MM.1S (cell line): ENCODE results near the gene DENND4A.

Source experiments
- DNase-seq: peaks from one replicate; pipeline ENCODE4 v3.0.0-alpha.2; 2015
- H2AFZ ChIP-seq: fragments of 300-600 bp; sonication (generic); 2 replicates; pipeline ENCODE4 v1.6.0; 2016; ENCODE audit warnings: antibody characterized with exemption, low read length
- H3F3A ChIP-seq: fragments of 300-600 bp; sonication (generic); 2 replicates; pipeline ENCODE4 v1.6.1; 2016; ENCODE audit warnings: mild to moderate bottlenecking, antibody characterized with exemption, low read length, moderate library complexity, mixed read lengths; ENCODE audit not compliant: insufficient read depth
- H3K27ac ChIP-seq: fragments of 300-600 bp; sonication (generic); 2 replicates; pipeline ENCODE4 v1.5.1; 2016; ENCODE audit warnings: mild to moderate bottlenecking, low read length
- H3K27me3 ChIP-seq: fragments of 300-600 bp; sonication (generic); replicated peaks from 2 replicates; pipeline ENCODE4 v1.6.0; 2016; ENCODE audit warnings: low read length; ENCODE audit not compliant: insufficient read depth
- H3K36me3 ChIP-seq: fragments of 300-600 bp; sonication (generic); replicated peaks from 2 replicates; pipeline ENCODE4 v1.6.1; 2016; ENCODE audit warnings: mild to moderate bottlenecking, low read length, mixed read lengths; ENCODE audit not compliant: insufficient read depth
- H3K4me1 ChIP-seq: fragments of 300-600 bp; sonication (generic); 2 replicates; pipeline ENCODE4 v1.6.1; 2016; ENCODE audit warnings: low read length, mixed read lengths
- H3K4me2 ChIP-seq: fragments of 300-600 bp; sonication (generic); 2 replicates; pipeline ENCODE4 v1.6.0; 2016; ENCODE audit warnings: low read depth, low read length
- H3K4me3 ChIP-seq: fragments of 300-600 bp; sonication (generic); 2 replicates; pipeline ENCODE4 v1.5.1; 2016; ENCODE audit warnings: low read length, mixed read lengths
- H3K79me2 ChIP-seq: fragments of 300-600 bp; sonication (generic); 2 replicates; pipeline ENCODE4 v1.6.1; 2016; ENCODE audit warnings: mixed run types, low read length, mixed read lengths
- H3K9ac ChIP-seq: fragments of 300-600 bp; sonication (generic); 2 replicates; pipeline ENCODE4 v1.6.1; 2016; ENCODE audit warnings: low read length, mixed read lengths
- H3K9me2 ChIP-seq: fragments of 300-600 bp; sonication (generic); replicated peaks from 2 replicates; pipeline ENCODE4 v1.6.1; 2016; ENCODE audit warnings: mild to moderate bottlenecking, low read length, mixed read lengths; ENCODE audit not compliant: insufficient read depth
- H3K9me3 ChIP-seq: fragments of 300-600 bp; sonication (generic); replicated peaks from 2 replicates; pipeline ENCODE4 v1.6.1; 2016; ENCODE audit warnings: mild to moderate bottlenecking, low read length, mixed read lengths; ENCODE audit not compliant: insufficient read depth
- H4K20me1 ChIP-seq: fragments of 300-600 bp; sonication (generic); 2 replicates; pipeline ENCODE4 v1.6.1; 2016; ENCODE audit warnings: mild to moderate bottlenecking, low read length, moderate library complexity, mixed read lengths; ENCODE audit not compliant: insufficient read depth
- EZH2 ChIP-seq: fragments of 300-600 bp; sonication (generic); optimal IDR thresholded peaks from 2 replicates; pipeline ENCODE3; 2017; ENCODE audit warnings: low read depth, mild to moderate bottlenecking, antibody characterized with exemption, low read length, mixed read lengths
- EZH2phosphoT487 ChIP-seq: fragments of 300-600 bp; sonication (generic); IDR thresholded peaks from 2 replicates; pipeline ENCODE4 v1.6.1; 2018; ENCODE audit warnings: antibody characterized with exemption, low read length
- TF ChIP-seq, protein P1 (sequence below): fragments of 300-600 bp; sonication (generic); IDR thresholded peaks from 2 replicates; pipeline ENCODE4 v1.5.1; 2016; ENCODE audit warnings: antibody characterized with exemption, low read length, mixed read lengths

The DENND4A gene

DNA sequence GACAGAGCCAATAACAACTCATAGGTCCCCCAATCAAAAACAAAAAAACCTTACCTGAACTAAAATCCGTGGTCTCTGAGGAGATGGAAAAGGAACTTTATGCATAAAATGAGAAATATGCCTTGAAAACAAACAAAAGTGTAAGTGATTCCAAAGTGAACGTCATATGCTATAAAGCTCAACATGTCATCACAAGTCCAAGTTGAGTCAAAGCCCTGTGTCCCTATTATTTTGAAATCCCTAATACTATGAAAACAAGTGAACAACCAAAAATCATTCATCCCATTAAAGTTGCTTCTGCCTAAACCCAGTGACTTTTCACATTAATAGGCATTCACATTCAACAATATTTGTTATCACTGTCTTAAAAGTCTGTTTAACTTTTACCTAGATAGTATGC is 59.4 kb downstream of the DENND4A start:
- no peaks in the 10 kb centered on the region for H3K79me2 ChIP-seq
- H3K4me2 ChIP-seq, result no peak overlapping the region
- no peaks in the 10 kb centered on the region for H3K9me3 ChIP-seq
- TF ChIP-seq EZH2, result no peak
- TF ChIP-seq, protein P1, sequence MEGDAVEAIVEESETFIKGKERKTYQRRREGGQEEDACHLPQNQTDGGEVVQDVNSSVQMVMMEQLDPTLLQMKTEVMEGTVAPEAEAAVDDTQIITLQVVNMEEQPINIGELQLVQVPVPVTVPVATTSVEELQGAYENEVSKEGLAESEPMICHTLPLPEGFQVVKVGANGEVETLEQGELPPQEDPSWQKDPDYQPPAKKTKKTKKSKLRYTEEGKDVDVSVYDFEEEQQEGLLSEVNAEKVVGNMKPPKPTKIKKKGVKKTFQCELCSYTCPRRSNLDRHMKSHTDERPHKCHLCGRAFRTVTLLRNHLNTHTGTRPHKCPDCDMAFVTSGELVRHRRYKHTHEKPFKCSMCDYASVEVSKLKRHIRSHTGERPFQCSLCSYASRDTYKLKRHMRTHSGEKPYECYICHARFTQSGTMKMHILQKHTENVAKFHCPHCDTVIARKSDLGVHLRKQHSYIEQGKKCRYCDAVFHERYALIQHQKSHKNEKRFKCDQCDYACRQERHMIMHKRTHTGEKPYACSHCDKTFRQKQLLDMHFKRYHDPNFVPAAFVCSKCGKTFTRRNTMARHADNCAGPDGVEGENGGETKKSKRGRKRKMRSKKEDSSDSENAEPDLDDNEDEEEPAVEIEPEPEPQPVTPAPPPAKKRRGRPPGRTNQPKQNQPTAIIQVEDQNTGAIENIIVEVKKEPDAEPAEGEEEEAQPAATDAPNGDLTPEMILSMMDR, result no peak
- TF ChIP-seq EZH2phosphoT487, result no peak
- peaks cover 4% of the 10 kb centered on the region; the same call in 1 of the 2 replicates for H3K36me3 ChIP-seq
- no peak overlapping the region for H3K4me3 ChIP-seq
- no peaks in the 10 kb centered on the region for H3K9me2 ChIP-seq
- H3F3A ChIP-seq, result no peaks in the 10 kb centered on the region
- no peaks in the 10 kb centered on the region for H3K27me3 ChIP-seq
- H3K4me1 ChIP-seq, result no peaks in the 10 kb centered on the region
- no peak for DNase-seq
- H2AFZ ChIP-seq, result no peak overlapping the region
- no peak overlapping the region for H3K9ac ChIP-seq
- H4K20me1 ChIP-seq, result no peaks in the 10 kb centered on the region
- H3K27ac ChIP-seq, result no peak overlapping the region

DNA sequence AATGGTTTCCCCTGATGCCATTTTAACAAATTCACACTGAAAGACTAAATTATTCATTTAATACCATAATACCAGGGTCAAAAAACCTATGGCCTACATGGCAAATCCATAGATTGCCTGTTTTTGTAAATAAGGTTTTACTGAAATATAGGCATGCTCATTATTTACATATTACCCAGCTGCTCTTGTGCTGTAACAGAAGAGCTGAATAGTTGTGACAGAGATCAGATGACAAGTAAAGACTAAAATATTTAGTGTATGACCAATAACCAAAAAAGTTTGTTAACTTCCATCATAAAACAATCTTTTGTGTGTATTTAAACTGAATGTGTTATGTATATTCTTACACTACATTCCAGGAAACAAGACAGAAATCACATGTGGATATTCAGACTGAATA is 60.2 kb downstream of the DENND4A start:
- Histone ChIP-seq H3K4me3 (no peak overlapping the region), H3K36me3 (peaks cover 4% of the 10 kb centered on the region; the same call in 1 of the 2 replicates), H4K20me1 (no peaks in the 10 kb centered on the region), H2AFZ (no peak overlapping the region), H3K4me1 (no peaks in the 10 kb centered on the region), H3K9ac (no peak overlapping the region), H3K27me3 (no peaks in the 10 kb centered on the region), H3K79me2 (no peaks in the 10 kb centered on the region), H3K9me3 (no peaks in the 10 kb centered on the region), H3K9me2 (no peaks in the 10 kb centered on the region), H3K4me2 (no peak overlapping the region), H3F3A (no peaks in the 10 kb centered on the region), H3K27ac (no peak overlapping the region)
- no peak for TF ChIP-seq EZH2phosphoT487
- no peak for TF ChIP-seq EZH2
- TF ChIP-seq, protein P1, result no peak
- no peak for DNase-seq

DNA sequence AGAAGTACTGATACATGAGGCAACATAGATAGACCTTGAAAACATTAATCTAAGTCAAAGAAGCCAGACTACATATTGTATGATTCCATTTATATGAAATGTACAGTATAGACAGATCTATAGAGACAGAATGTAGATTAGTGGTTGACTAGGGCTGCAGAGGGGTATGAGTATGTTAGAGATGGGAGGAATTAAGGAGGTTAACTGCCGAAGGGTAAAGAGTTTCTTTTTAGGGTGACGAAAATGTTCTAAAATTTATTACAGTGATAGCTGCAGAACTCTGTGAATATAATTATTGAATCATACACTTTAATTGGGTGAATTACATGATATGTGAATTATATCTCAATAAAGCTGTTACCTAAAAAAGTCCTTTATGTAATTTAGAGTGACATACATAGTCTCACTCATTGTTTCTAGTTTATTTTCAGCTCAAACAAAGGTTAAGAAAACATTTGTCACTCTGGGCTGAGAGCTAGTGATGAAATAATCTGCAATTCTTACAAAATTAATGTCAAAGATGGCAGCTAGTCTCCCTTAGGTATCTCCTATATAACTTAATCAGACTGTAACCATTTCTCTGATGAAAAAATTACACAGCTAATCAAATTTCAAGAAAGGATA is 61.4 kb downstream of the DENND4A start:
- Histone ChIP-seq H3K79me2 (no peaks in the 10 kb centered on the region), H3K4me3 (no peak overlapping the region), H3K9me2 (no peaks in the 10 kb centered on the region), H3K27me3 (no peaks in the 10 kb centered on the region), H3K9me3 (no peaks in the 10 kb centered on the region), H3K27ac (no peak overlapping the region), H3K4me1 (no peaks in the 10 kb centered on the region), H3K9ac (no peak overlapping the region), H2AFZ (no peak overlapping the region), H4K20me1 (no peaks in the 10 kb centered on the region), H3F3A (no peaks in the 10 kb centered on the region), H3K4me2 (no peak overlapping the region), H3K36me3 (peaks cover 8% of the 10 kb centered on the region; the same call in 1 of the 2 replicates)
- TF ChIP-seq, protein P1, result no peak
- TF ChIP-seq EZH2, result no peak
- TF ChIP-seq EZH2phosphoT487, result no peak
- DNase-seq, result no peak
